K562 (cell line): Measurements from ENCODE around the gene ZNF544. TPM values are rescaled to one million over a fixed set of nuclear protein-coding genes. Genes with fewer than 3 reads are reported as not detected.

ENCODE experiments used
- ARID3A ChIP-seq: IDR thresholded peaks from 2 replicates; pipeline ENCODE4 v1.6.1; 2012; ENCODE audit warnings: low read depth, low read length, improper control_type of control experiment, borderline replicate concordance
- FUS ChIP-seq: fragments of 200-400 bp; formaldehyde crosslinking; optimal IDR thresholded peaks from 2 replicates; pipeline ENCODE3; 2017; ENCODE audit warnings: low read depth, low read length
- KAT2B ChIP-seq: IDR thresholded peaks from one replicate; pipeline ENCODE4 v1.6.1; 2012; ENCODE audit warnings: low read depth, mild to moderate bottlenecking, control low read depth, inconsistent platforms, low read length, moderate library complexity
- KDM2B ChIP-seq: fragments of 250-450 bp; sonication (Bioruptor Pico); IDR thresholded peaks from 2 replicates; pipeline ENCODE4 v1.8.0; 2021; ENCODE audit warnings: mild to moderate bottlenecking, moderate library complexity
- KLF6 ChIP-seq: fragments of 250-450 bp; sonication (Bioruptor Pico); IDR thresholded peaks from 2 replicates; pipeline ENCODE4 v1.4.0; 2020; ENCODE audit warnings: mild to moderate bottlenecking, moderate library complexity, borderline replicate concordance
- MCM5 ChIP-seq: fragments of 450-650 bp; IDR thresholded peaks from 2 replicates; pipeline ENCODE4 v1.6.1; 2016; ENCODE audit warnings: low read depth
- NONO ChIP-seq, 2 experiments: fragments of 200-400 bp in 1 of 2; fragments of 450-650 bp in 1 of 2; formaldehyde crosslinking in 1 of 2; IDR thresholded peaks; 2 replicates each; pipeline ENCODE4 v1.6.1; 2017; ENCODE audit warnings: low read depth in 2 of 2, mild to moderate bottlenecking in 2 of 2, moderate library complexity in 2 of 2, low read length in 1 of 2
- PHTF2 ChIP-seq: fragments of 250-450 bp; sonication (Bioruptor Pico); IDR thresholded peaks from 2 replicates; pipeline ENCODE4 v1.5.0; 2021; ENCODE audit warnings: mild to moderate bottlenecking
- POLR2AphosphoS2 ChIP-seq: IDR thresholded peaks from 2 replicates; pipeline ENCODE4 v1.6.1; 2012; ENCODE audit warnings: low read length, improper control_type of control experiment
- RNF219 ChIP-seq: fragments of 250-450 bp; sonication (Bioruptor Pico); IDR thresholded peaks from 2 replicates; pipeline ENCODE4 v1.5.0; 2022; ENCODE audit warnings: mild to moderate bottlenecking
- SMAD2 ChIP-seq: fragments of 150-350 bp; IDR thresholded peaks from 2 replicates; pipeline ENCODE4 v1.6.1; 2014; ENCODE audit warnings: low read depth, mild to moderate bottlenecking, low read length
- SNAPC5 ChIP-seq: fragments of 250-450 bp; sonication (Bioruptor Pico); IDR thresholded peaks from 2 replicates; pipeline ENCODE4 v1.8.0; 2021; ENCODE audit warnings: moderate library complexity, mild to moderate bottlenecking, inconsistent platforms
- XRCC4 ChIP-seq: IDR thresholded peaks from one replicate; pipeline ENCODE4 v1.6.1; 2011; ENCODE audit not compliant: insufficient read depth, insufficient read length; ENCODE audit errors: extremely low read depth
- ZNF134 ChIP-seq: fragments of 250-450 bp; sonication (Bioruptor Pico); conservative IDR thresholded peaks from 2 replicates; pipeline ENCODE4 v1.4.0; 2020
- ZNF217 ChIP-seq: sonication (generic); formaldehyde crosslinking; IDR thresholded peaks from 2 replicates; pipeline ENCODE4 v1.8.0; 2022; ENCODE audit warnings: mild to moderate bottlenecking, missing genetic modification reagents
- ZNF263 ChIP-seq: sonication (generic); formaldehyde crosslinking; IDR thresholded peaks from 2 replicates; pipeline ENCODE4 v1.8.0; 2022; ENCODE audit warnings: mild to moderate bottlenecking, missing genetic modification reagents, borderline replicate concordance
- ZNF398 ChIP-seq: fragments of 250-450 bp; sonication (Bioruptor Pico); IDR thresholded peaks from 2 replicates; pipeline ENCODE4 v1.8.0; 2021; ENCODE audit warnings: moderate library complexity, mild to moderate bottlenecking, inconsistent platforms
- ZNF561 ChIP-seq: fragments of 450-650 bp; formaldehyde crosslinking; conservative IDR thresholded peaks from 2 replicates; pipeline ENCODE4 v1.4.0; 2020; ENCODE audit warnings: mild to moderate bottlenecking, moderate library complexity
- ZNF639 ChIP-seq, 2 experiments: fragments of 200-800 bp in 1 of 2; sonication (Bioruptor generic) in 1 of 2; sonication (generic) in 1 of 2; formaldehyde crosslinking in 1 of 2; IDR thresholded peaks in 1 of 2; conservative IDR thresholded peaks in 1 of 2; 2 replicates each; pipeline versions ENCODE4 v1.5.0 to v1.6.1; 2016 to 2020; ENCODE audit warnings: missing compliant biosample characterization in 1 of 2, missing genetic modification characterization in 1 of 2, missing genetic modification reagents in 1 of 2
- polyA plus RNA-seq, 8 experiments: library from polyadenylated mRNA; depleted of rRNA in 4 of 8; stranded (reverse) in 5 of 8; unstranded in 3 of 8; fragments of >200 nt; fragmentation: Nextera tagmentation in 2 of 8; fragmentation: Illumina TruSeq in 1 of 8; extraction: Ambion mirVana in 2 of 8; extraction: Trizol in 1 of 8; gene quantifications; 2 replicates each; pipeline versions ENCODE4 v1.2.1 to v1.2.3, GENCODE V29; 2011 to 2014; ENCODE audit warnings: inconsistent platforms in 1 of 8, missing spikeins in 1 of 8
- total RNA-seq, 7 experiments: library from RNA; depleted of rRNA in 6 of 7; stranded (reverse); fragments of >200 nt in 6 of 7; fragmentation: Illumina TruSeq in 2 of 7; extraction: Trizol in 2 of 7; gene quantifications; 2 replicates each; pipeline versions ENCODE4 v1.2.1 to v1.2.3, GENCODE V29; 2011 to 2021; ENCODE audit warnings: low replicate concordance in 1 of 7

The ZNF544 gene
- total and polyA plus RNA-seq, 9 of the 15 experiments (the other 6 are each of a cell fraction or from before 2014, with no cell fraction given) = 23.6 to 59.0 (median 41.4) TPM

GRCh38 chr19:58278541-58279041 is 49.9 kb downstream of the ZNF544 start, which contains the start of gene ZNF8 (continued):
- no peak; a peak in 1 of 4 replicates for TF ChIP-seq ZNF639 (CRISPR knock-in tag; conservative IDR thresholded peaks at IDR 0.05 in 1 of 2, IDR thresholded peaks at IDR 0.05 in 1 of 2)
- no peak for TF ChIP-seq MCM5
- TF ChIP-seq ZNF134 (CRISPR knock-in tag) = no peak
- TF ChIP-seq PHTF2 (CRISPR knock-in tag) = 0 out of 2 replicates have a peak, but pooled peaks have one; percentile 4
- TF ChIP-seq KDM2B = no peak
- no peak for TF ChIP-seq SMAD2
- no peak for TF ChIP-seq ZNF217 (CRISPR knock-in tag)
- peak; percentile 93; the same call in 1 of the 2 replicates for TF ChIP-seq POLR2AphosphoS2
- no peak for TF ChIP-seq SNAPC5
- no peak for TF ChIP-seq RNF219 (CRISPR knock-in tag)
- no peak for TF ChIP-seq ZNF398 (CRISPR knock-in tag)
- TF ChIP-seq NONO (IDR thresholded peaks at IDR 0.05; ENCODE audit: low read depth in 2 of 2, low read length in 1 of 2) = no peak
- TF ChIP-seq KAT2B = no peak
- no peak for TF ChIP-seq XRCC4
- peak; percentile 90 for TF ChIP-seq ZNF263
- peak; percentile 37; the same call in 1 of the 2 replicates for TF ChIP-seq KLF6 (CRISPR knock-in tag)
- no peak for TF ChIP-seq ARID3A
- TF ChIP-seq ZNF561 (CRISPR knock-in tag) = no peak
- no peak for TF ChIP-seq FUS
